Liver (tissue), 9 donors: Measurements from ENCODE around the gene RAB35. TPM values are rescaled to one million over a fixed set of nuclear protein-coding genes. Genes with fewer than 3 reads are reported as not detected.

Source experiments
- DNase-seq: peaks from one replicate; pipeline ENCODE4 v3.0.0-alpha.2; 2017; ENCODE audit warnings: low spot score
- H3K27ac ChIP-seq, 2 donors: one replicate each; pipeline ENCODE4 v1.7.0; 2013; ENCODE audit warnings: inconsistent platforms in 2 of 2, low read length in 2 of 2, control low read depth in 1 of 2, low read depth in 1 of 2, mild to moderate bottlenecking in 1 of 2
- H3K27me3 ChIP-seq, 4 donors: one replicate each; pipeline versions ENCODE4 v1.6.1 to v1.7.0; 2013; ENCODE audit warnings: low read length in 3 of 4, inconsistent platforms in 1 of 4, mild to moderate bottlenecking in 1 of 4, moderate library complexity in 1 of 4; ENCODE audit not compliant: control insufficient read depth in 4 of 4, insufficient read depth in 4 of 4
- H3K36me3 ChIP-seq, 4 donors: one replicate each; pipeline versions ENCODE4 v1.6.1 to v1.7.0; 2013; ENCODE audit warnings: low read length in 3 of 4, mild to moderate bottlenecking in 3 of 4, low read depth in 1 of 4, moderate library complexity in 1 of 4; ENCODE audit not compliant: control insufficient read depth in 4 of 4, insufficient read depth in 3 of 4
- H3K4me1 ChIP-seq, 4 donors: one replicate each; pipeline versions ENCODE4 v1.6.1 to v1.7.0; 2013; ENCODE audit warnings: low read length in 3 of 4, mild to moderate bottlenecking in 3 of 4, moderate library complexity in 1 of 4; ENCODE audit not compliant: control insufficient read depth in 4 of 4, insufficient read depth in 4 of 4
- H3K4me3 ChIP-seq, 3 donors: one replicate each; pipeline versions ENCODE4 v1.6.1 to v1.7.0; 2013; ENCODE audit warnings: low read length in 3 of 3, control low read depth in 1 of 3, low read depth in 1 of 3, mild to moderate bottlenecking in 1 of 3
- H3K9ac ChIP-seq, 2 donors: one replicate each; pipeline ENCODE4 v1.7.0; 2013; ENCODE audit warnings: low read length in 2 of 2, mild to moderate bottlenecking in 2 of 2, moderate library complexity in 2 of 2, control low read depth in 1 of 2, low read depth in 1 of 2
- H3K9me3 ChIP-seq, 4 donors: one replicate each; pipeline versions ENCODE4 v1.6.1 to v1.7.0; 2013; ENCODE audit warnings: low read length in 3 of 4; ENCODE audit not compliant: control insufficient read depth in 4 of 4
- ATF3 ChIP-seq: IDR thresholded peaks from 2 replicates; pipeline ENCODE4 v1.6.1; 2016; ENCODE audit warnings: antibody characterized with exemption
- CTCF ChIP-seq: fragments of 150-350 bp; IDR thresholded peaks from 2 replicates; pipeline ENCODE4 v1.5.1; 2017; ENCODE audit warnings: improper control_type of control experiment, low read depth, low read length; ENCODE audit not compliant: missing input control
- EGR1 ChIP-seq, 2 donors: IDR thresholded peaks; 2 replicates each; pipeline ENCODE4 v1.6.1; 2016 to 2018; ENCODE audit warnings: antibody characterized with exemption in 2 of 2, low read depth in 2 of 2
- FOXA2 ChIP-seq: IDR thresholded peaks from 2 replicates; pipeline ENCODE4 v1.6.1; 2016; ENCODE audit warnings: antibody characterized with exemption
- HNF4G ChIP-seq: IDR thresholded peaks from 2 replicates; pipeline ENCODE4 v1.6.1; 2016; ENCODE audit warnings: antibody characterized with exemption
- JUND ChIP-seq, 2 donors: IDR thresholded peaks; 2 replicates each; pipeline ENCODE4 v1.6.1; 2016; ENCODE audit warnings: antibody characterized with exemption in 2 of 2
- MAX ChIP-seq: IDR thresholded peaks from 2 replicates; pipeline ENCODE4 v1.6.1; 2016; ENCODE audit warnings: antibody characterized with exemption
- NR2F2 ChIP-seq: IDR thresholded peaks from 2 replicates; pipeline ENCODE4 v1.6.1; 2016; ENCODE audit warnings: antibody characterized with exemption
- RAD21 ChIP-seq, 2 donors: IDR thresholded peaks; 2 replicates each; pipeline ENCODE4 v1.6.1; 2016; ENCODE audit warnings: antibody characterized with exemption in 2 of 2, mild to moderate bottlenecking in 2 of 2
- RXRA ChIP-seq, 2 donors: IDR thresholded peaks; 2 replicates each; pipeline ENCODE4 v1.6.1; 2017 to 2018; ENCODE audit warnings: antibody characterized with exemption in 2 of 2, mild to moderate bottlenecking in 1 of 2
- TAF1 ChIP-seq: conservative IDR thresholded peaks from 2 replicates; pipeline ENCODE4 v1.6.1; 2016; ENCODE audit warnings: antibody characterized with exemption, mild to moderate bottlenecking
- YY1 ChIP-seq: IDR thresholded peaks from 2 replicates; pipeline ENCODE4 v1.6.1; 2016; ENCODE audit warnings: antibody characterized with exemption, mild to moderate bottlenecking
- ZBTB33 ChIP-seq: IDR thresholded peaks from 2 replicates; pipeline ENCODE4 v1.6.1; 2016; ENCODE audit warnings: antibody characterized with exemption
- WGBS: extraction: QIAGEN DNeasy Blood & Tissue Kit; methylation state at CpG from one replicate; pipeline ENCODE4 v1.1.7; 2013; 5-methylcytosine and 5-hydroxymethylcytosine counted together
- polyA plus RNA-seq, 2 donors: library from polyadenylated mRNA; stranded (reverse) in 1 of 2; unstranded in 1 of 2; fragments of 200-250 nt in 1 of 2; fragments of >200 nt in 1 of 2; fragmentation: Nextera tagmentation in 1 of 2; extraction: Ambion mirVana in 1 of 2; gene quantifications; one replicate each; pipeline versions ENCODE4 v1.2.1 to v1.2.3, GENCODE V29; 2013 to 2015
- total RNA-seq, 2 donors: library from RNA; depleted of rRNA; stranded (reverse); fragments of >200 nt; gene quantifications; one replicate each; pipeline ENCODE4 v1.2.3, GENCODE V29; 2014
- donor health status: healthy.
- donor health status: healthy.
- donor health status: healthy.
- donor health status: healthy.
- donor health status: healthy.

The RAB35 gene
- total and polyA plus RNA-seq, 4 donors = 7.4 to 14.4 (median 10.2) TPM

- Histone ChIP-seq H3K9me3 (no peaks in the 10 kb centered on the region), H3K27me3 (no peaks in the 10 kb centered on the region), H3K4me3 (no peak overlapping the region), H3K36me3 (peaks cover 30 to 90% (median 64%) of the 10 kb centered on the region in 4 donors), H3K4me1 (no peaks in the 10 kb centered on the region), H3K9ac (no peak overlapping the region), H3K27ac (no peak overlapping the region)
- TF ChIP-seq ZBTB33 (no peak), MAX (no peak), NR2F2 (no peak), YY1 (no peak), EGR1 (IDR thresholded peaks at IDR 0.05; ENCODE audit: low read depth in 2 of 2) (no peak), FOXA2 (no peak), RAD21 (IDR thresholded peaks at IDR 0.05) (no peak)
- WGBS = 97% methylated on average over 22 of the region's 22 CpGs
- no peak for DNase-seq
These were observed 34.5 kb upstream of the RAB35 start for GRCh38 chr12:120150919-120151525.

GRCh38 chr12:120148011-120148410 lies 31.5 kb upstream of the RAB35 start:
- Histone ChIP-seq H3K27ac (no peak overlapping the region), H3K4me3 (no peak overlapping the region), H3K9me3 (no peaks in the 10 kb centered on the region), H3K27me3 (no peaks in the 10 kb centered on the region), H3K4me1 (peaks cover 0 to 11% (median 7%) of the 10 kb centered on the region in 4 donors), H3K36me3 (peaks cover 24 to 85% (median 53%) of the 10 kb centered on the region in 4 donors), H3K9ac (no peak overlapping the region)
- no peak for DNase-seq
- WGBS = 73% methylated on average over 11 of the region's 11 CpGs
- TF ChIP-seq JUND (IDR thresholded peaks at IDR 0.05) = no peak
- no peak for TF ChIP-seq EGR1 (IDR thresholded peaks at IDR 0.05; ENCODE audit: low read depth in 2 of 2)
- TF ChIP-seq RXRA (IDR thresholded peaks at IDR 0.05) = no peak
- TF ChIP-seq FOXA2 = no peak
- TF ChIP-seq RAD21 (IDR thresholded peaks at IDR 0.05) = no peak
- TF ChIP-seq ZBTB33 = no peak

- Histone ChIP-seq H3K4me1 (peaks cover 0 to 11% (median 7%) of the 10 kb centered on the region in 4 donors), H3K9me3 (no peaks in the 10 kb centered on the region), H3K4me3 (no peak overlapping the region), H3K36me3 (peaks cover 25 to 90% (median 66%) of the 10 kb centered on the region in 4 donors), H3K27ac (no peak overlapping the region), H3K27me3 (no peaks in the 10 kb centered on the region), H3K9ac (no peak overlapping the region)
- 41% methylated on average over 8 of the region's 8 CpGs for WGBS
- DNase-seq = no peak
- TF ChIP-seq EGR1 (IDR thresholded peaks at IDR 0.05; ENCODE audit: low read depth in 2 of 2) (no peak), ATF3 (no peak), TAF1 (no peak), YY1 (no peak), CTCF (no peak), NR2F2 (no peak), RAD21 (IDR thresholded peaks at IDR 0.05) (no peak), MAX (no peak), ZBTB33 (no peak), FOXA2 (no peak), JUND (IDR thresholded peaks at IDR 0.05) (no peak), HNF4G (no peak)
These were observed 28.6 kb upstream of the RAB35 start for GRCh38 chr12:120145164-120145563.
